Omental fat pad (tissue), 4 donors: Measurements from ENCODE around the gene PNRC1. TPM values are rescaled to one million over a fixed set of nuclear protein-coding genes. Genes with fewer than 3 reads are reported as not detected.

Experiments
- ATAC-seq: fragments of 150-250 bp; one replicate; pipeline ENCODE4 v1.9.1; 2016; ENCODE audit warnings: mild to moderate bottlenecking, moderate library complexity; ENCODE audit not compliant: low FRiP score
- DNase-seq: peaks from one replicate; pipeline ENCODE4 v3.0.0-alpha.2; 2019; ENCODE audit warnings: low spot score
- total RNA-seq, 4 donors: library from RNA; depleted of rRNA; stranded (reverse); fragments of >200 nt; gene quantifications; one replicate each; pipeline ENCODE4 v1.1.0, GENCODE V29; 2016
- TF ChIP-seq, protein P1 (sequence below), 3 donors: fragments of 450-650 bp; IDR thresholded peaks; one replicate each; pipeline ENCODE4 v1.5.1; 2016 to 2017; ENCODE audit warnings: antibody characterized with exemption in 3 of 3, mild to moderate bottlenecking in 3 of 3, moderate library complexity in 2 of 3

Gene PNRC1
- total RNA-seq, 4 donors from 2014 or later: 179 to 395 (median 279) TPM

- no peak for DNase-seq
- ATAC-seq: no peak
- TF ChIP-seq, protein P1, sequence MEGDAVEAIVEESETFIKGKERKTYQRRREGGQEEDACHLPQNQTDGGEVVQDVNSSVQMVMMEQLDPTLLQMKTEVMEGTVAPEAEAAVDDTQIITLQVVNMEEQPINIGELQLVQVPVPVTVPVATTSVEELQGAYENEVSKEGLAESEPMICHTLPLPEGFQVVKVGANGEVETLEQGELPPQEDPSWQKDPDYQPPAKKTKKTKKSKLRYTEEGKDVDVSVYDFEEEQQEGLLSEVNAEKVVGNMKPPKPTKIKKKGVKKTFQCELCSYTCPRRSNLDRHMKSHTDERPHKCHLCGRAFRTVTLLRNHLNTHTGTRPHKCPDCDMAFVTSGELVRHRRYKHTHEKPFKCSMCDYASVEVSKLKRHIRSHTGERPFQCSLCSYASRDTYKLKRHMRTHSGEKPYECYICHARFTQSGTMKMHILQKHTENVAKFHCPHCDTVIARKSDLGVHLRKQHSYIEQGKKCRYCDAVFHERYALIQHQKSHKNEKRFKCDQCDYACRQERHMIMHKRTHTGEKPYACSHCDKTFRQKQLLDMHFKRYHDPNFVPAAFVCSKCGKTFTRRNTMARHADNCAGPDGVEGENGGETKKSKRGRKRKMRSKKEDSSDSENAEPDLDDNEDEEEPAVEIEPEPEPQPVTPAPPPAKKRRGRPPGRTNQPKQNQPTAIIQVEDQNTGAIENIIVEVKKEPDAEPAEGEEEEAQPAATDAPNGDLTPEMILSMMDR (IDR thresholded peaks at IDR 0.05): no peak
Measured at GRCh38 chr6:89069536-89070163, 10.9 kb upstream of the PNRC1 start.

GRCh38 chr6:89071036-89071435 lies 9.5 kb upstream of the PNRC1 start:
- no peak for DNase-seq

DNA sequence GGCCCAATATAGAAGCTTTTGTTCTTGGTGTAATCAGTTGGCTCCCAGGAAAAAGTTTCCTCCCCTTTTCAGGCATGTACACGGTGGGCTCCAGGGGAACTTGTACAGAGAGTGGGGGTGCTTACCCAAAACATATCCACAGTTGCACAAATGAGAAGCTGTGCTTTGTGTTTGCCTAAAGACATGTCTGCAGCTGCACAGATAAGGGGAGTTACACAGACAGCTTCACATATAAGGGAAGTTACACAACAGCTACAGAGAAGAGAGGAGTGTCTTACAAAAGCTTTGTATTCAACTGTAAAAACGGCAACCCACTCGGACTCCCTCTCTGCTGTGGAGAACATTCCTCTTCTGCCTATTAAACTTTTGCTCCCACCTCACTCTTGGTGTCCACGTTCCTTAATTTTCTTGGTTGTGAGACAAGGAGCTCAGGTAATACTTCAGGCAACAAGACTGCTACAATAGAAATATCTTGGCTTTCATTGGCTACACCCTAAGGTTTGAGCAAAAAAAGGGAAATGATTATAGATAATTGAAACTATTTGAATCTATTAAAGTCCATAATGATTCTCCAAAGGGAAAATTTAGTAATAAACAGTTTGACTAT lies 7.4 kb upstream of the PNRC1 start:
- TF ChIP-seq, protein P1 (IDR thresholded peaks at IDR 0.05): no peak
- DNase-seq (no peak), ATAC-seq (no peak)

More at GRCh38 chr6:89071036-89071435, 9.5 kb upstream of the PNRC1 start:
- ATAC-seq: no peak
- TF ChIP-seq, protein P1 (IDR thresholded peaks at IDR 0.05): no peak

DNA sequence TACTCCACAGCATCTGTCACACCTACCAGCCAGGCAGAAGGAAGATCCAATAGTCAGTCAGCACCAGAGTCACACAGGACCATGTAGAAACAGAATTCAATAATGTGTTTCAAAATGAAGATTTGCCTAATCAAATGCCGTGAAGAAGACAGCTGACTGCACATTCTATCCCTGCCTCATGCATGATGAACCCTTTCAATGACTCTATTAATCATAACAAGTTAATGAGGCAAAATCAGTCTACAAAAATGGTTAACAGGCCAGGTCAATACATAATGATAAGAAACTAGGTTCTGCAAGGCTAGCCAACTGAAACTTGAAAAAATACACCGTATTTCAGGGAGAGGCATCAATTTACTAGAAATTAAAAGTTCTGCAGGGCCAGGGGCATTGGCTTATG lies 6.7 kb upstream of the PNRC1 start:
- ATAC-seq (no peak), DNase-seq (no peak)
- TF ChIP-seq, protein P1 (IDR thresholded peaks at IDR 0.05): no peak

GRCh38 chr6:89079511-89080234 lies 878 bp upstream of the PNRC1 start:
- DNase-seq (no peak), ATAC-seq (no peak)
- TF ChIP-seq, protein P1 (IDR thresholded peaks at IDR 0.05): no peak

DNA sequence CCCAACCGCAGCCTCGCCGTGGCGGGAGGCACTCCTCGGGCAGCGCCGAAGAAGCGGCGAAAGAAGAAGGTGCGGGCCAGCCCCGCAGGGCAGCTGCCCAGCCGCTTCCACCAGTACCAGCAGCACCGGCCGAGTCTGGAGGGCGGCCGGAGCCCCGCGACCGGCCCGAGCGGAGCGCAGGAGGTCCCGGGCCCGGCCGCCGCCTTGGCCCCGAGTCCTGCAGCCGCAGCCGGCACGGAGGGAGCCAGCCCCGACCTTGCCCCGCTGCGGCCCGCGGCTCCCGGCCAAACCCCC lies 525 bp downstream of the PNRC1 start:
- TF ChIP-seq, protein P1 (IDR thresholded peaks at IDR 0.05): no peak
- ATAC-seq (no peak), DNase-seq (no peak)
